Measurements from ENCODE around the gene PLD1. TPM values are rescaled to one million over a fixed set of nuclear protein-coding genes. Genes with fewer than 3 reads are reported as not detected.

The PLD1 gene
- total RNA-seq, 1 donor from 2014 or later = 25.4 TPM

DNA sequence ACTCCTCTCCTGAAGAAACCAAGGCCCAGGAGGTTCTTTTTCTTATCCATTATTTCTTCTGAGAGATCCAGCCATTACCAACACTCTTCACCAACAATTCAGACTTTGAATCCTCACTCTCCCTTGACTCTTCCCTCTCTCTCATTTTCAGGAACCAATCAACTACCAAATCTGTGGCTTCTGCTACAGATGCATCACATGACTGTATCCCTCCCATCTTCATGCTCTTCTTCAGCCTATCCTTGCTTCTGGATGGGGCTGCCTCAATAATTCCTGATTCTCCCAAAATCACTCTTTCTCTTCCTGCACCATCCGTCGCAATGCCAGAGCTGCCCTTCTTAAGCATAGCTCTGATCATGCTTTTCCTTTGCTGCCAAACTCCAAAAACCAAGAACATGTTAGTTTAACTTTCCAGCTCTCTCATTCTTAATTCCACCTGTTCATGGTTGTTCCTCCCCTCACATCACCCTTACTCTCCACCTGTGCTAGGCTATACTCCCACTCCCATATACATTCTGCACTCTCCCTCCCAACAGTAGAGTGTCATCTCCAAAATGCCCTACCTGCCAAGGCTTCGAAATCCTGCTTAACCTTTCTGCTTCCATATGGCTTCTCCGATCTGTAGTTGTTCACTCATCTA is 13.5 kb downstream of the PLD1 start:
- DNase-seq (no peak), ATAC-seq (no peak)
- no peak overlapping the region for H3K4me3 ChIP-seq
- H3K9me3 ChIP-seq = no peaks in the 10 kb centered on the region
- H3K36me3 ChIP-seq = no peaks in the 10 kb centered on the region
- intact Hi-C loops (cut with DNase I) = no loop called here
- TF ChIP-seq, protein P1, sequence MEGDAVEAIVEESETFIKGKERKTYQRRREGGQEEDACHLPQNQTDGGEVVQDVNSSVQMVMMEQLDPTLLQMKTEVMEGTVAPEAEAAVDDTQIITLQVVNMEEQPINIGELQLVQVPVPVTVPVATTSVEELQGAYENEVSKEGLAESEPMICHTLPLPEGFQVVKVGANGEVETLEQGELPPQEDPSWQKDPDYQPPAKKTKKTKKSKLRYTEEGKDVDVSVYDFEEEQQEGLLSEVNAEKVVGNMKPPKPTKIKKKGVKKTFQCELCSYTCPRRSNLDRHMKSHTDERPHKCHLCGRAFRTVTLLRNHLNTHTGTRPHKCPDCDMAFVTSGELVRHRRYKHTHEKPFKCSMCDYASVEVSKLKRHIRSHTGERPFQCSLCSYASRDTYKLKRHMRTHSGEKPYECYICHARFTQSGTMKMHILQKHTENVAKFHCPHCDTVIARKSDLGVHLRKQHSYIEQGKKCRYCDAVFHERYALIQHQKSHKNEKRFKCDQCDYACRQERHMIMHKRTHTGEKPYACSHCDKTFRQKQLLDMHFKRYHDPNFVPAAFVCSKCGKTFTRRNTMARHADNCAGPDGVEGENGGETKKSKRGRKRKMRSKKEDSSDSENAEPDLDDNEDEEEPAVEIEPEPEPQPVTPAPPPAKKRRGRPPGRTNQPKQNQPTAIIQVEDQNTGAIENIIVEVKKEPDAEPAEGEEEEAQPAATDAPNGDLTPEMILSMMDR (IDR thresholded peaks at IDR 0.05) = no peak
- H3K27me3 ChIP-seq = no peaks in the 10 kb centered on the region
- H3K4me1 ChIP-seq = peaks cover 7% of the 10 kb centered on the region
- no peak overlapping the region for H3K27ac ChIP-seq

DNA sequence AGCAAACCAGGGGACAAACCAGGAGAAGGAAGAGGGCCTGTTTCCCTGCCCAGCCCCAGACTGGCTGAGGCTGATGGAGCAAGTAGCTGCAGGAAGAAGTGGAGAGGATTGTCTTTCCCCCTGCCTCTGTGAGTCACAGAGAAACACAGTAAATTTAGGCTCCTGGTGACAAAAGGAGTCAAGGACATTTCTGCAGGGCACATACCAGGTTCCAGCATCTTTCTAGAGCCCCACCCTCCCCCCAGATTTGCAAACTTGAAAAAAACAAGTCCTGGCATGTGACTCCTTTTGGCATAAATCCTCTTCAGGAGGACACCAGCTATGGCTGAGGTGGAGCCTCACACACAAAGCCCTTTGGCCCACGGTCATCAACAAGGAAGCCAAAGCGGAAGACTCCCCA is 17.8 kb downstream of the PLD1 start:
- ATAC-seq (no peak), DNase-seq (no peak)
- intact Hi-C loops (cut with DNase I) = no loop called here
- Histone ChIP-seq H3K4me3 (no peak overlapping the region), H3K36me3 (no peaks in the 10 kb centered on the region), H3K27ac (peak overlapping the region; percentile 39), H3K9me3 (no peaks in the 10 kb centered on the region), H3K4me1 (peaks cover 2% of the 10 kb centered on the region), H3K27me3 (no peaks in the 10 kb centered on the region)
- TF ChIP-seq, protein P1 (IDR thresholded peaks at IDR 0.05) = no peak

GRCh38 chr3:171791692-171792076 is 18.6 kb downstream of the PLD1 start:
- H3K9me3 ChIP-seq = no peaks in the 10 kb centered on the region
- H3K4me1 ChIP-seq = peaks cover 2% of the 10 kb centered on the region
- ATAC-seq (peak; percentile 70), DNase-seq (no peak)
- intact Hi-C loops (cut with DNase I) = no loop called here
- TF ChIP-seq, protein P1 (IDR thresholded peaks at IDR 0.05) = no peak
- H3K4me3 ChIP-seq = no peak overlapping the region
- H3K36me3 ChIP-seq = no peaks in the 10 kb centered on the region
- peak overlapping the region; percentile 39 for H3K27ac ChIP-seq
- H3K27me3 ChIP-seq = no peaks in the 10 kb centered on the region

DNA sequence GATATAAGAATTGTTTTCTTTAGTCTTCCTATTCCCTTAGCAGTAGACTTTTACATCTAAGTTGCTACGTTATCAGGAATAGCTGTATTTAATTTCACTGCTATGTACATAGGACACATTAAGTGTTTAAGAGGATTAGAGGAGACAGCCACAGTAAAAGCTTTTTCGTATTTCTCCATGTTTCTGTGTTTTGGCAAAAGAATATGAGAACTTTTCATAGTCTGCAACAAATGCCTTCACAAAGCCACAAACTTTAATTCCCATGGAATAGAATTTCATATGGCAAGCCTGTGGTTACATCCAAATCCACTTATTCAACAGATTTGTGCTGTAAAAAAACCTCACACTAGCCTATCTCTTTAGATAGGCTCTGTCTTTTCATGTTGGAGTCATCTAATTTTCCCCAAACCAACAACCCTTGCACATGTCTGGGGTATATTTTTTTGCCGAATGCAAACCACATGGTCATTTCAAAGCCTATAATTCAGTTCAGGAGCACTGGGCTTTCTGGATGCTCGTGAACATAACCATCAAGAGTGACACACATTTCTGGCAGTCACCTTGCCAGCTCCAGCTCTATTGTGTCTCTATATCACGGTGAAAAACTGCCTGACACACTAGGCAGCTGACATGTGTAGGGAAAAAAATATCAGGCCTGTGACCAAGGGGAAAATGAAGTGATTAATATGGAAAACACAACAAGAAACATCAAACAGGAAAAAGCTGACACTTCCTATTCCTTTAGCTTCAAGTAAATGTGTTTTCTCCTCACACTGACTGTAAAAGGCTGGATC is 19.2 kb downstream of the PLD1 start:
- H3K4me1 ChIP-seq = peaks cover 2% of the 10 kb centered on the region
- H3K27me3 ChIP-seq = no peaks in the 10 kb centered on the region
- H3K4me3 ChIP-seq = no peak overlapping the region
- ATAC-seq = no peak
- intact Hi-C loops (cut with DNase I) = no loop called here
- no peak for DNase-seq
- H3K36me3 ChIP-seq = no peaks in the 10 kb centered on the region
- no peaks in the 10 kb centered on the region for H3K9me3 ChIP-seq
- TF ChIP-seq, protein P1 (IDR thresholded peaks at IDR 0.05) = no peak
- H3K27ac ChIP-seq = peak overlapping the region; percentile 24

DNA sequence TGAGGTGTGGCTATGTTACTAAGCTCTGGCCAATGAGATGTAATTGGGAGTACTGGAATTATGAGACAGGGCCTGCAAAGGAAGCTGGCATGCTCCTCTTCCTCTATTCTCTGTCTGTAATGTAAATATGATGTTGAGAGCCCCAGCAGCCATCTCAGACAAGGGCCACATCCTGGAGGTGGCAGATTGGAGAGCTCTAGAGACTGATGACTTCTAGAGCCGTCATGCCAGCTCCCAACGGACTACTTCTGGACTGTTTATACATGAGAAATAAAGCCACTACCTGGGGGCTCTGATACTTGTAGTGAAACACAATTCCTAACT is 19.7 kb downstream of the PLD1 start:
- no peaks in the 10 kb centered on the region for H3K36me3 ChIP-seq
- DNase-seq (no peak), ATAC-seq (no peak)
- H3K9me3 ChIP-seq = no peaks in the 10 kb centered on the region
- no peak overlapping the region for H3K4me3 ChIP-seq
- TF ChIP-seq, protein P1 (IDR thresholded peaks at IDR 0.05) = no peak
- H3K27ac ChIP-seq = no peak overlapping the region
- H3K4me1 ChIP-seq = peaks cover 2% of the 10 kb centered on the region
- no peaks in the 10 kb centered on the region for H3K27me3 ChIP-seq
- intact Hi-C loops (cut with DNase I) = no loop called here

Measured in upper lobe of right lung (tissue), 1 donor.